GM21825 (cell line): ENCODE results near the gene RPS21.

Experiments
- ATAC-seq: cut with Tn5 transposase; IDR thresholded peaks from one replicate; pipeline ENCODE4 v1.9.1; 2021; ENCODE audit warnings: mild to moderate bottlenecking, moderate library complexity; ENCODE audit not compliant: unreplicated experiment

The RPS21 gene

DNA sequence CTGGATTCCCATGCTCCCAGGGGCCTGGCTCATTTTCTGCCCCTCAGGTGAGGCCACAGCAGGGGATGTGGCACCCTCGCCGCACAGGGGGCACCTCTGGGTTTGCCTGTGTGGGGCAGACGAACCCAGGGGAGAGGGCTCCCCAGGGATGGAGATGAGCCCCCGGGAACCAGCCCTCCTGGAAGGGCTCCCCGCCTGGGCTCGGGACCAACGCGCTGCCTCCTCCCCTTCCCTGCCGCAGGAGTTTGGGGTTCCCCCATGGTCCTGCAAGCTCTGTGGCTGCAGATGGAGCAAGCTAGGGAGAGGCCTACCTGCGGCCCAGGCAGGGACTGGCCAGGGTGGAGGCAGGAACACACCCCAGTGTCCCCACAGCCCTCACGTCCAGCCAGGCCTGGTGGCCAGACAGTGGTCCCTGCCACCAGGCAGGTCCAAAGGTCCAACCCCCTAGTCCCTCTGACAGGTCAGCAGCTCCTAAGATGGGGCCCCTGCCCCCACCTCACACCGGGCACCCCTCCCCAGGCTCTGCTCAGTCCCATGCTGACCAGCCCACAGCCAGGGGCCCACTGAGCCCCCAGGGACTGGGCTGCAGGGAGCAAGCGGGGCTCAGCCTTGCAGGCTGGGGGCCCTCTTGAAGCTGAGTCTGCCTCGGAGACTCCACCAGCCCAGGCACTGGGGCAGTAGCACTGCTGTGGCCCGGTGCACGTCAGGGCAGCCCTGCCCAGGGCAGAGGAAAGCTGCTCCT, 33.4 kb upstream of the RPS21 start:
- no peak for ATAC-seq

DNA sequence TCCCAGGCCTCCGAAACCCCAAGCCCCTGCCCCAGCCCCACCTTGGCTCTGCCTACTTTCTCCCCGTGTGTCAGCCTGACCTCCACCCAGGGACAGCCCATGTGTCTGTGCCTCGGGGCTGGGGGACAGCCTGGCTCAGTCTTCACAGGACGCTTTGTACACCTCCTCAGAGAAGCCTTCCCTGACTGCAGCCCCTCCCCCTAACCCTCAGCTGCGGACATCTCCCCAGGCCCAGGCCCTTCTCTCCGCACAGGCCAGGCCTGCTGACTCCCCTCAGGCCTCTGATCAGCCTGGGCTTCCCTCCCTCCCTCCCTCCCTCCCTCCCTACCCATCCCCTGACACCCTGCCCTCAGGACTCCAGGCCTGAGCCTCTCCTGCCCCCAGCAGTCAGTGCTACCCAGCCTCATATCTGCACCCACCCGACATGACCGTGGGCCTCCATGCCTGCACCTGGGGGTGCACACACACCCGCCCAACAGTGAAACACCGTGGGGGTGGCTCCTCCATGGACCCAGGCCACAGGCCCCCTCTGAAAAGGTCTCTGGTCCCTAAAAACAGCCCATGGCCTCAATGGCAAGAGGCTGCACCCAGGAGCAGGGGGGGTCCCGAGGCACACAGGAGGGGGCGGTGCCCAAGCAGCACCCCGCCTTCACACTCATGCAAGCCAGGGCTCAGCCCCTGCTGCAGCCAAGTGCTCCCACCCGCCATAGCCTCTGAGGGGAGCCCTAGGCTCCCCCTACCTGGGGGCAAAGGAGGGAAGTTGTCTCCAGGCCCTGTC, 32.7 kb upstream of the RPS21 start:
- no peak for ATAC-seq

DNA sequence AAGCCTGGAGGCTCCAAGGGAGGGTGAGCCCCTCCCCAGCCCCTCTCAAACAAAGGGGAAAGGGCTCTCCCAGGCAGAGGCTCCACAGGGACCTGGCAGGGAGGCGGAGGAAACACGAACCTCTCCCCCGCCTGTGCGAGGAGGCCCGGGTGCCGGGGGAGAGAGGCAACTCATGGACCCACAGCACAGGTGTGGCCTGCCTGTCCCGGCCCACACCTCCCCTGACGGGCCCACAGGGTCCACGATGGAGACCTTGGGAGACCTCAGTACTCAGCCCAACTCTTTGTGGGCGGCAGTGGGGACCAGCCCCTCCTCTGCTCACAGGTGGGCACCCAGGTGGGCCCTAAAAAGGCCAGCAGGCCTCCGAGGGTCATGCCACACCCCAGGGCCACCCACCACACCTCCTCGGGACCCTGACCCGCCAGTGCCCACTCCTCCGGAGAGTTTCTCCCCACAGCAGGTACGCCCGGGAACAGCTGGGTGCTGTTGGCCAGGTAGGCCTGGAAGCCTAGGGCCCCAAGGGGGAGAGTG, 32.0 kb upstream of the RPS21 start:
- no peak for ATAC-seq

DNA sequence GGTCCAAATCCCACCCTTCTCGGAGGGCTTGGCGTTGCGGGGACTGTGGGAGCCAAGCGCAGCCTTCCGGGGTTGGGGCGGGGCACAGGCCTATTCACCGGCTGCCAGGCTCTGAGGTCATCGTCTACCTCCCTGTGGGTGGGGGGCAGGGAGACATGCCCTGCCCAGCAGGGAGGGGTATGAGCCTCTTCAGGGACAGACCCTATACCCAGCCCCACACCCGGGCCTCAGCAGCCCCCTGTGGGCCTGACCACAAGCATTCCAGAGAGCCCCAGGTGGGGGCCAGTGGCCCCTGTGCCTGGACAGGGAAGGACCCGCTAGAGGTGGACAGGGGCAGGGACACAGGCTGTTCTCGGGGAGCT, 31.4 kb upstream of the RPS21 start:
- no peak for ATAC-seq

DNA sequence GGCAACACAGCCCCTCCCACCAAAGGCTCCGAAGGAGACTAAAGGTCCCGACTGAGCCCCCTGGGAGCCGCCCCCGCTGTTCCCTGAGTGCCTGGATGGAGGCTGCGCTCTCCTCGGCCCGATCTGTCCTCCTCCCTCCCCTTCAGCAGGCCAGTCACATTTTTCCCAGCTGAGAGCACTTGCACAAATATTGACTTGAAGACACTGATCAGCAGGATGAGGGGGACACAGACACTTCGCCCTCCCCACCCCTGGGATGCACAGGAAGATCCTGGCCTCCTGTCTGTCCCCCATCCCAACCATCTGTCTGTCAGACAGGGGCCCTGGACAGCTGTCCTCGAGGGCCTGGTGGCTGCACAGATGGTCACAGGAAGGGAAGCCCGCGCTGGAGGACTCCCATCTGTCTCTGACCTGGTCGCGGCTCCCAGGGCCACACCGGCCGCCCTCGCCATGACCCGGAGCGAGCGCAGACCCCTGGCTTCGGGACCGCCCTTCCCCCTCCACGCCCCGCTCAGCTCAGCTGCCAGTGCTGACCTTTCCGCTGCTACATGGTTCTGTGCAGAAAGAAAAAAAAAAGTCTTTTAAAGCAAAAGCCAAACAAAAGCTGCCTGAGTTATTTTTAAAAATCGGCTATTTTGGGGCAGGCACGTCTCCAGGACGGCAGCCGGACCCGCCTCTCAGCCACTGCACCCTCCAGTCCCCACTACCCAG, 30.9 kb upstream of the RPS21 start:
- ATAC-seq, result no peak

DNA sequence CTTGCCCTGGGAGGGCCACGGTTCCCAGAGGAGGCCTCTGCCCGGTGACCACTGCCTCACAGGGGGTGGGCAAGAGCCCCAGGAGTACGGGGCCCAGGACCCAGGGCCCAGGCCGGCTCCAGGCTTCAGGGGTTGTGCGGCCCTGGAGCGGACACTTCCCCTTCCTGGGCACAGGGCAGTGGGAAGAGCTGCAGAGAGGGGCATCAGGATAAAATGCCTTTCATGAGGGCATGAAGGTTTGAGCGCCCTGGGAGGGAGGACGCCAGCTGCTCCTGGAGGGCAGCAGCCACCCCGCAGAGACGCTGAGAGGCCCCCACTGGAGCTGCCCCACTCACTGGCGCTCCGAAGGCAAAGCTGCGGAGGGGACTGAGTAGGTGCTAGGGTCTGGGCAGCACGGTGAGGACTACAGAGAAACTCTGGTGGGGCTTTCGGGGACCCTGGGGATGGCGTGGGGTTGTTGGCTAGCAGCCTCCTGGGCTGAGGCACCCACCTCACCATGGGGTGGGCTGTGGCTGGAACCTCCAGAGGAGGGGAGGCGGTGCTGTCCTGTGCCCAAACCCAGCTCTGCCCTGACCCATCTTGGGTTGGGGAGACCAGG, 30.2 kb upstream of the RPS21 start:
- ATAC-seq, result no peak

DNA sequence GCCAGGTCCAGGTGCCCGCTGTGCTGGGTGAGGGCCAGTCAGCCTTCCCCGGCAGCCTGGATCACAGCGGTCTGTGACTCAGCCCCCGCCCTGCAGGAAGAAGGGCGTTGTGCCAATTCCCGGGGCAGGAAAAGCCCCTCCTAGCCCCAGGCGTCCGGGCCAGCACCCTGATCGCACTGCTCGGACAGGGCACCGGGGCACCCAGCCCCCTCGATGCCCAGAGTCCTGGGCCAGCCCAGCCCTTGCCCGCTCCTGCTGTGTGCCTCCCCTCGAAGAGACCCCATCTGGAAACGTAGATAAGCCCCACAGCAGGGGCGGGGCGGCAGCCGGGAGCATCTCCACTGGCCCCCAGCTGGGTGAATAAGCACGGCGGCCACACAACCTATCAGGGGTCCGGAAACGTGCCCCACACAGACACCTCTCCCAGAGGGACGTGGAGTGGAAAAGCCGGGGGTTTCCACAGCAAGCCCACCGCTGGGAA, 29.7 kb upstream of the RPS21 start:
- ATAC-seq, result no peak

DNA sequence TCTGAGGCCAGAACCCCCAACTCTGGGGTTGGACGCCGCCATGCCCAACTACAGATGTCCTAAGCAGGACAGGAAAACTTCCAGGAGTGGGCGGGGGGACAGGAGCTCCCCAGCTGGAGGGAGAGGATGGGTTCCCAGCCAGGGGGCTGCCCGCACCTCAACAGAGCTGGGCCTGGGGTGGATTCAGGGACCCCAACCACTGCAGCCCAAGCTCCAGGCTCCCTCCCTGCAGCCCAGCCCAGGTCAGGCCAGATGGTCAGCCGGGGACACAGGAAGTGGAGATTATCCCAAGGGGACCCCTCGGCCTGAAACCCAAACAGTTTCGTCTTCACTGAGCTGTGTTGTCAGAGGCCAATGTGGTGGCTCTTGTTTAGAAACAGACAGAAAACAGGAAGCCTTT, 29.2 kb upstream of the RPS21 start:
- no peak for ATAC-seq

DNA sequence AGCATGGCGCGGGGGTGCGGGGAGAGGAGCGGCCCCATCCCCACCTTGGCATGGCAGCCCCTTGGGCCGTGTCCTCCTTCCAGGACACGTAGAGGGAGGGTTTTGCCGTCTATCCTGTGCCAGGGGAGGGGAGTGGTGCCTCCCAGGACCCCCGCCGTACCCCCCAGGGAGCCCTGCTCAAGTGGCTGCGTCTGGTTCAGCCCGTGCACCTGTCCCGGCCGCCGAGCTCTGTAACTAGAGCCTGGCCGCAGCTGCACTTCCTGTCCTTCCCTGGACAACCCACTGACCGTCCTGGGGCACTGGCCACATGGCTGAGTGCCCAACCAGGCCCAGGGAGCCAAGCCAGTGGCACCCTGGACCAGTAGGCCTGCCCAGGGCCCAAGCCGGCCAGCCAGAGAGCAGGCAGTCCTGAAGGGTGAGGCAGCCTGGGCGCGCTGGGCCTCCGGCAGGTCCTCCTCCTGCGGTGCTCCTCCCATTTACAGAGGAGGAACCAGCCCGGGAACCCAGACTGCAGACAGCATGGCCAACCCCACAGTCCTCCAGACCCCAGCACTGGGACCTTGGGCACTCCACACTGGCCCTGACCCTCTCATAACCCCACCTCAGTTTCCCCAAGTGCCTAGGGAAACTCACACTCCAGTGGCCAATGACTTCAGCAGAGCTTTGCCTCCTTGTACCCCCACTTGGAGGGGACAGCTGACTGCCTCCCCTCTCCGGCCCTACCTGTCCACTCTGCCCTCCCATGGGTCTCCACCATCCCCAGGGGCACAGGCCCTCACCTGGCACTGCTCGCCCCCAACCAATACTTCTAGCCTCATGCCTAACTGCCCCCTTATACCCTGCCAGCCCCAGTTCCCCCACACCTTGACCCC, 28.5 kb upstream of the RPS21 start:
- ATAC-seq, result no peak

DNA sequence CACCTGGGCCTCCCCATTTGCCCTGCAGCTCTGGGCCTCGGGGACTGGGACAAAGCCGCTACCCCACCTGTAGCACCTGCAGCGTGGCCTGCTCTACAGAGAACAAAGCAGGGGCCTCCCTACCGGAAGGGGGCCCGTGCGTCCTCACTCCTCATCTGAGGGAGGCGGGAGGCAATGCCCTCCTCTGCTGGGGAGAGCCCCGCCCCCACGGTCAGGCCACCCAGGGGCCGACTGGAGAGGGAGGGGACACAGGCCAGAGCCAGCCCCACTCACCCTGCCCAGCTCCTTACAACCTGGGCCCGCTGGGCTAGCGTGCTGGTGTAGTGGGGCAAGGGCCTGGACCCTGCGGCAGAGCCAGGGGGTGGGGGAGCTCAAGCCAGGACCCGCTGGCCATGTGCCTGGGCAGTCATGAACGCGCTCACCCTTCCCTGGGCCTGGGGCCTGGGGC, 27.8 kb upstream of the RPS21 start:
- ATAC-seq, result no peak

DNA sequence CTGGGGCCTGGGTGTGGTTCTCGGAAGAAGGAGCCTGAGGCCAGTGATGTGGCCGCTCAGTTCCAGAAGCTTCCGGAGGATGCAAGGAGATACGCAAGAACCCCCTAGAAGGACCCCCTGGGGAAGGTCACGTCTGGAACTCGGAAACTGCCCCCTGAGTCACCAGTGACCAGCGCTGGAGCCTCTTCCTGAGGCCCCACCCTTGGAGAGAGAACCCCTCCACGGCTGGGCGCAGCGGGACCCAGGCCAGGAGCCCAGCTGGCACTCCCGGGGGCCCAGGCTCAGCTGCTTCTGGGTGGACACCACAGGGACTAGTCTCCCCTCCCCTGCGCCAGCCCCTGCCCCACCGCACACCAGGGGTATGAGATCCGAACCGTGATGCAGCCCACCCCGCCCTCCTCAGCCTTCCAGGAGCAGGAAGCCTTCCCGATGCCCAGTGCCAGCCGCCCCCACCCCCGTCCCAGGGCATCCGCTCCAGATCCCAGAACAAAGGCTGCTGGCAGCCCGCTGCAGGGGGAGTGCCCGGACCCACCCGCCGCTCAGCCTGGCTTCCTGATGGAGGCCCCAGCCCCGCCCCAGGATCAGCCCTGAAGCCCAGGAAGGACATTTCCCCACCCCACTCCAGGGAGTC, 27.3 kb upstream of the RPS21 start:
- ATAC-seq, result no peak

DNA sequence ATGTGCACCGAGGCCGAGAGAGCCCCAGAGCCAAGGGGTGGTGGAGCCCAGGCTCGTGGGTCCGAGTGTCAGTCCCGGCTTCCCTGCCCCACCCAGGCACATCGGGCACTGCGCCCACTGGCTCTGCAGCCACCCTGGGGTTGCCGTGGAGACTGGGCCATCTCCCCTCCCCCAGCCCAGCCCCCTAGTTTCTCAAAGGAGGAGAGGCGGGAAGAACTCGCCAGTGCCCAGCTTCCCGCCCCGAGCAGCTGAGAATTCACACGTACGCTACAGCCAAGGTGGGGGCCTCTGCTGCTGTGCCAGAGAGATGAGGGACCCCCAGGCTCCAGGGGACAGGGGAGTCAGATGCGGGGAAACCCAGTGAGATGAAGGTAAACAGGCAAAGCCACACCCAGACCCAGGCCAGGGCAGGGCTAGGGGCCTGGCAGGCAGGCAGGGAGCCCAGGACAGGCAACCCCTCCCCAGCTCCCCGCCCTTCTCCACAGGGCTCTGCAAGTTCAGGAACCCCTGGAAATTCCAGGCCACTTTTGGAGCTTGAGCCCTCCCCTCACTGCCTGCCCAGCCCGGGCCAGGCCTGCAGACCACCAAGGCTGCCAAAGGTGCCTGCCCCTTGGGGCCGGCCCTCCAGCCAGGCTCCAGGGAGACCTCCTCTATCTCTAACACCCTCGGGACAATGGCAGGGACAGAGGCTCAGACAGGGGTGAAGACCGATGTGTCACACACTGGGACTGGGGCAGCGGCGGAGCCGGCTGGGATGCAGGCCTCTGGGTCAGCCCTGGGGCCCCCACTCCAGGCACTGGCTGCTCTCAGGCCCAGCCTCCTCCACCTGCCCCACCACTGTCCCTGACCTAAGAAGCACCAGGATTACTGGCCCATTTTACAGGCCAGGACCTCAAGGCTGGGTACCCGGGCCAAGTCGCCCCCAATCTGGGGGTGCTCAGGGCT, 25.8 kb upstream of the RPS21 start:
- ATAC-seq, result no peak

DNA sequence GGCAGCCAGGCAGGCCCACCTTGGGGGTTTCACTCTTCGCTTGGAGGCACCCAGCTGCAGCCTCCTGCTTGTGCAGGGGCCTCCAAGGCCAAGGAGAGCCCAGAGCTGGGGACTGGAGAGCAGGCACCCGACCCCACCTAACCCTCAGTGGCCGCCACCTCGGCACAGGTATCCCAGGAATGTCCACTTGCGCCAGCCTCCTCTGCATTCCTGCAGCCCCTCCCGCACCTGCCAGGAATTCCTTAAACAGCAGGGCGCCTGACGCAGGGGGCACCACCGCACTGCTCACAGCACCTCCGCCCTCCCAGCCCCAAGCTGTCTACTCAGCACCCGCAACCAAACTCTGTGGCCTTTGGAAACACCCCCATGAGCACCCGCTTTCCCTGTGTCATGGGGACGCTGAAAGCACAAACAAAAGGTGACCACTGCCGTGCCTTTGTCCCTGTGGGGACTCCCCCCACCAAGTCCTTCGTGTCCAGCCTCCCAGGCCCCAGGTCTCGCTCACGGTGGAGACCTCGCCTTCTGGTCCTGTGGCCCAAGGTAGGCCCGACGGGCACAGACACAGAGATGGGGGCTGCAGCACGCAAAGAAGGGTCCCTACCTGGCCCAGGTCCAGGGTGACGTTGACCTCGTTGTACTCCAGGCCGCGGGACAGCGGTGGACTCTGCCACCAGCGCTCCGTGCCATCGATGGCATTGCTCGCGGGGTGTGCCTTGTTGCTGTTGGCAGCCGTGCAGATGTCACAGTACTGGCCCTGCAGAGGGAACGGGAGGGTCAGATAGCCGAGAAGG, 24.9 kb upstream of the RPS21 start:
- ATAC-seq, result no peak

DNA sequence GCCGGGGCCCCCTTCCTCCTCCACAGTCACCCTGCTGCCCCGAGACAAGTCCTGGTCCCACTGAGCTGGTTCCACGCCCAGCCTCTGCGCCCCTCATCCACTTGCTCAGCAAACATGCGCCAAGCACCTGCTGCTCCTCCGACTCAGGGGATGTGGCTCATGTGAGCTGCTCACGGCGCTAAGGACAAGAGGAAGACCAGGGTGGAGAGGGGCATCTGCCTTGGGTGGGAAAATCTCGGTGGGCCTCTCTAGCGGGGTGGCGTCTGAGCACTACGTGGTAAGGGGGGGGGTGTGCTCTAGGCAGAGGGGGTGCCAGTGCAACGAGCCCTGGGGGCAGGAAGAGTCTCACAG, 24.3 kb upstream of the RPS21 start:
- no peak for ATAC-seq

DNA sequence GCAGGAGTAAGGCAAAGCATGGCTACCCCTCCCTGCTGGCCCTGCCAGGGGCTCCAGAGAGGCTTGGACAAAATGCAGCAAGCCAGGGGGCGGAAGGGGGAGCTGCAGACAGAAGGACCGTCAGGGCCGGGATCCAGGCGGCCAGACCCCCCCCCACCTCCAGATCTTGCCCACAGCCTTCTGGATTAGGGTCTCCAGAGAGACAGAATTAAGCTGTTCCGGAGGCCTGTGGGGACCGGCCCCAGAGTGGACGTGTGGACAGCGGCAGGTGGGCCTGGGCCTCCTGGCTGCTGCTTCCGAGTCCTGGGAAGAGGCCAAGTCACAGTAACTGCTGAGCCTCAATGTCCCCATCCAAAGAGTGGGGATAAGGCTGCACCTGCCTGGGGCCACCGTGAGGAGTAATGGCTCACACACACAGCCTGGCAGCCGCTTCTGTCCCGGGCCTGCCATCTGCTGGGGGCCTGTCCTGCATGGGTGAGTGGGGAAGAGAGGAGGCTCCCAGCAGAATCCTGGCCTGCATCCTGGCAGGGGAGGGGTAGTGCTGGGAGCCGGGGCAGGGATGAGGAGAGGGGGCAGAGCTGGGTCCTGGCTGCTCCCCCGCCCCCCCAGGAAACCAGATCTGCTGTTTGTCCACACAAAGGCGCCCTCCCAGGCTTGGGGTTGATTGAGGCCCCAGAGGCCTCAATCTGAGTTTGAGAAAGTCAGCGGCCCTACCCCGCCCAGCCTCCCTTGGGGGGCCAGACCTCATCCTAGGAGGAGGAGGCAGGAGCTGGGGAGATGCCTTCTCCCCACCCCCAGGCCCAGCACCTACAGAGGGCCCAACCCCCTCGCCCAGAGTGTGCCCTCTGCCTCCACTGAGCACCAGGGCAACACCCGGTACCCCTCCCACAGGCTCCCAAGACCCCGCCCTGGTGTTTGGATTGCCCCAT, 23.6 kb upstream of the RPS21 start:
- no peak for ATAC-seq

DNA sequence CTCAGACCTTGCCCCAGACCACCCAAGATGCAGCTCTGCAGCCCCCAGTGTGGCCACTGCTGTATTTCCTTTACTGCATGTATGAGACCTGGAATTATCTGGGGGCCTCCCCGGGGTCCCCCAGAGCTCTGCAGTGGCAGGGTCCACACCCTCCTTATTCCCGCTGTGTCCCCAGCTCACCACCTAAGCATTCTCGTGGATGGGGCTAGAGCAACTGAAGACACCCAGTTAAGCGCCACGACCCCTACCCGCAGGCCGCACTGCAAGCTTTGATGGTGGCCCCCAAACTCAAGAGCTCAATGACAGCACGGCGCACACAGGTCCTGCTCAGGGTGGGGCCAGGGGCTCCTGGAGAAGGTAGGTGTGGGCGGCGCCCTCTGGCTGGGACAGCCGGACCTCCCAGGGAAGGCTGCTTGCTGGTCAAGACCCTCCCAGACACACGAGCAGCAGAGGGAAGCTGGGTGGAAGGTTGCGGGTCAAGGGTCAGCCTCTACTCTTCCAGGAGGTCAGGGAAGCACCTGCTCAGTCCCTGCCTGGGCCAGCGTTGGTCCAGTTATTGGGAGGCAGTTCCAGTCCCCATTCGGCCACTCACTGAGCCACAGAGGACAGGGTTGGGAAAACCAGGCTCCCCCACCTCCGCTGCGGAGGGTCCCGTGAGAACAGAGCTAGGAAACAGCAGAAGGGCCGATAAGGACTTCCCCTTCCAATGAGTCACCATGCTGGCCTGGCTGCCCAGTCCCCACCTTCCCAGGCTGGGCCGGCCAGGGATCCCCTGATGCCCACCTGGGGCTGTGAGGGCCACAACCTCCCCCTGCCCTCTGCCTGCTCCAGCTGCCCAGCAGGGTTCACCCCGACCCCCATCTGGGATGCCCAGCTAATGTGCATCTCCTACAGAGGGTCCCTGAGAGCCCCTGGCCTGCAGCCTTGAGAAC, 22.7 kb upstream of the RPS21 start:
- no peak for ATAC-seq
